HG03521 (cell line): Measurements from ENCODE around the gene WDR55.
"Not testable (repeated sequence)": the region's sequence is repeated elsewhere in the genome, so short reads cannot be mapped to it uniquely, and the experiment has no call there.

ENCODE experiments used
- ATAC-seq: cut with Tn5 transposase; IDR thresholded peaks from one replicate; pipeline ENCODE4 v1.9.1; 2021; ENCODE audit warnings: mild to moderate bottlenecking, moderate library complexity; ENCODE audit not compliant: unreplicated experiment

The WDR55 gene

DNA sequence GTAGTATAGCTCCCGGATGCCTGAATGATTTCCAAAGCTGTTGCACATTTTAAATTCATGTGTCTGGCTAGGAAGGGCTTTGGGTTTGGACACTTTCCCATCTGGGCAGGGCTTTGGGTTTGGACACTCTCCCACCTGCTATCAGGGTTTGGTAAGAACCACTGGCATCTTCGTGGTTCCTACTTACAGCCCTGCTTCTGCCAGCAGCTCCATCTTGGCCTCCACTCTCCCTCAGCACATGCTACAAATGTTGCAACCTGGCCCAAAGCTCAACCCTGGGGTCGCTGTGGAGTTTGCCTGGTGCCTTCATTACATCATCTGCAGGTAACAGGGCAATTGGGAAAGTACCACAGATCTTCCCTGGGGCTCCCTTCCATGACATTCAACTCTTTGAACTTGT, 22.0 kb upstream of the WDR55 start:
- ATAC-seq, result no peak

GRCh38 chr5:140647042-140647419, 17.7 kb upstream of the WDR55 start:
- ATAC-seq, result no peak

DNA sequence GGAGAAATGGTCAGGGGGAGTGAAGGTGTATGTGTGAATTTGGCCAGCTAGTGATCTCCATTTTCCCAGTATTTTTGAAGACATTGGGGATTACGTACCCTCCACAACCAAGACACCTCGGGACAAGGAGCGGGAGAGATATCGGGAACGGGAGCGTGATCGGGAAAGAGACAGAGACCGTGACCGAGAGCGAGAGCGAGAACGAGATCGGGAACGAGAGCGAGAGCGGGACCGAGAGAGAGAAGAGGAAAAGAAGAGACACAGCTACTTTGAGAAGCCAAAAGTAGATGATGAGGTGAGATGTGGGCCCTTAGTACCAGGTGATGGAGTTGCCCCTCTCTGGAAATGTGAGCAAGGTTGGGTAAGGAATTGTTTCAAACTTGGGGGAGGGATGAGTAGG, 5.8 kb upstream of the WDR55 start:
- ATAC-seq, result no peak

DNA sequence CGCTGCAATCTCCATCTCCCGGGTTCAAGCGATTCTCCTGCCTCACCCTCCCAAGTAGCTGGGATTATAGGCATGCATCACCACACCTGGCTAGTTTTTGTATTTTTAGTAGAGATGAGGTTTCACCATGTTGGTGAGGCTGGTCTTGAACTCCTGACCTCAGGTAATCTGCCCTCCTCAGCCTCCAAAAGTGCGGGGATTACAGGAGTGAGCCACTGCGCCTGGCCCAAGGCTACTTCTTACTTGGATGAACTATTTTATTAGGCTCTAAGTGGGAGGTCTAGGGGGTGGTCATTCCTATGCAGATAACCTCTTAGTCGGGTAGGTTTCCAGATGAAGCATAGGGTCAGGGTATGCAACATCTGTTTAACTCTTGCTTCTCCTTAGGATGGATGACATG, 4.3 kb upstream of the WDR55 start:
- not testable (repeated sequence) for ATAC-seq

- ATAC-seq, result no peak
Measured at GRCh38 chr5:140664030-140664358, 710 bp upstream of the WDR55 start.

GRCh38 chr5:140671035-140671434, 6.3 kb downstream of the WDR55 start:
- ATAC-seq, result not testable (repeated sequence)

DNA sequence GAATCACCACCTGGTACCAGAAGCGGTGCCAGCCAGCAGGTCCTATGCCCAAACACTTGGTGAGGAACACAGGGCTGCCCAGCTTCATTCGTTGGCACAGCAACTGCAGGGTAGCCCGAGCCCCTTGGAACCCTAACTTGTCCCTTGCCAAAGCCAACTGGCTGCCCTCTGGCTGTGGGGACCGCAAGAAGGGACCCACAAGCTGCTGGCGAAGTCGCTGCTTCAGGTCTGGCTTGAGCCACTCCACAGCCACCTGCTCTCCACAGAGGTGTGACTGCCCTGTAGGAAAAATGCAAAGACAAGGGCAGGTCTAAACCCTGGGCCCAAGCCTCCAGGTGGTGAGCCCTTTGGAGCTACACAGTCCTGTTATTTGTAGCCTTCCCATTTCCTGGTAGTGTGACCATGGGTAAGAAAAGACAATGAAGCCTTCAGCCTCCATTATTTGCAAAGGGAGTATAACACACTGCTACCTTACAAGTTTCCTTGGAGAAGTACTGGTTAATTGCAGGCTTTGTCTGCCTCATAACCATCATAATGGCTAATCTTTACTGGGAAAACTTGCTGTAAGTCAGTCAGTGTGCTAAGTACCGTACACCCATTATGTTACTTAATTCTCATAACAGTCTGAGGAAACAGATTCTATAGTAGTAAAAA, 6.9 kb downstream of the WDR55 start:
- ATAC-seq, result no peak

DNA sequence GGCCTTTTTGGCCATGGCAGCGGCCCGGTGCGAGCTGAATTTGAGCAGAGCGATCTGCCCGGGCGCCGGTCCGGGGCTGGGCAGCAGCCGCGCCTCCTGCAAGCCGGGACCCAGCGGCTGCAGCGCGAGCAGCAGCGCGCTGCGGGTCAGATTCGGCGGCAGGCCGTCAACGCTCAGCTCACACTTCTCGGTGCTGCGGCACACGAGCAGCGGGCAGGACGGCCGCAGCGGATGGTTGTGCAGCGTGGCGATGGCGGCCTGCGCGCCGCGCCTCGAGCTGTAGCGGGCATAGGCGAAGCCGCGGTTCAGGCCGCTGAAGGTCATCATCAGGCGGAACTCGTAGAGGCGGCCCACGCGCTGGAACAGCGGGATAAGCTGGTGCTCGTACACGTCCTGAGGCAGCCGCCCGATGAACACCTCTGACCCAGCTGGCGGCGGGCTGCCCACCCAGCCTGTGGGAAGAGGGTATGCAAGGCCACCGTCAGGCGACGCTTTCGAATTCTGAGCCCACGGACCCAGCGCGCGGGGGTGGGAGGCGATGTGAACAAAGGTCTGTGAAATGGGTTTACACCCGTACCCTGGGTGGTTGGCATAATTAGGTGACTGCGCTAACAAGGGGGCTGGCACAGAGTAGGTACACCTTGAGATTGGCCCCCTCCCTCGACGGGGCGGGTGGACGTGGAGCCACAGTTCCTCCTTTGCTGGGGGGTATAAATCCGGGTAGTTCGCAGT, 7.9 kb downstream of the WDR55 start:
- no peak for ATAC-seq

DNA sequence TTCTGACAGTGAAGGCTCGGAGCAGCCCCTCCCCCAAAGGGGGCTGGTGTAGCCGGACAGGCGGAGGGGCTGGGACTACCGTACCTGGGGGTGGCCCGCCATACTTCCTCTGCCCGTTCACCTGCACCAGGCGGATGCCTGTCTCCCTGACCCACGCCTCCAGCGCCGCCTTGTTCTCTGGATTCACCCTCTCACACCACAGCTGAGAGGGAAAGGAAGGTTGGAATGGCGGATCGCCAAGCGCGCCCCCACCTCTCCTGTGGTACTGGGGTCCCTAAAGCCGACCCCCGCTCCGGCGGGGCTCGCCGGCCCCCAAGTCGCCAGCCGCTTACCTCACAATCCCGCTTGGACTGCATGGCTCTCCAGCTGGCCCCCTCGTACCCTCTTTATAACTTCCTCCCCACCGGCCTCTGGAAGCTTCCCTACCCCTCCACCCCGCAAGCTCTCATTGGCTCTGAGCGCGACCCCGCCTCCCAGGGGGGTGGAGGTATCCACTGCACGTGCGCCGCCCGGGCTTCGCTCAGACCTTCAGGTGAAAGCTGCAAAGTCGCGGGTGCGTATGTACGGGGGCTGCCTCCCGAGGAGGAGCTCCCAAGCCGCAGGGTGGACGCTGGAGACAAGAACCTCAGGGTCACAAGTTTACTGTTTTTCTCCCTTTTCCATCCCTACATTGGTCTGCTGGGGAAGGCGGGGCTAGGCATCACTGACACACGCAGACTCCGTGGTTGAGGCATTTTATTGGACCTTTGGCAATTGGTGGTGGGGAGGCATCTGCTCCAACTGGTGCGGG, 8.7 kb downstream of the WDR55 start, which contains the start of gene DND1:
Gene DND1 (minus strand): TSS at position 390 of the 790 bp plus-strand sequence. CDS start 34 bp downstream, at position 356.
- no peak for ATAC-seq

DNA sequence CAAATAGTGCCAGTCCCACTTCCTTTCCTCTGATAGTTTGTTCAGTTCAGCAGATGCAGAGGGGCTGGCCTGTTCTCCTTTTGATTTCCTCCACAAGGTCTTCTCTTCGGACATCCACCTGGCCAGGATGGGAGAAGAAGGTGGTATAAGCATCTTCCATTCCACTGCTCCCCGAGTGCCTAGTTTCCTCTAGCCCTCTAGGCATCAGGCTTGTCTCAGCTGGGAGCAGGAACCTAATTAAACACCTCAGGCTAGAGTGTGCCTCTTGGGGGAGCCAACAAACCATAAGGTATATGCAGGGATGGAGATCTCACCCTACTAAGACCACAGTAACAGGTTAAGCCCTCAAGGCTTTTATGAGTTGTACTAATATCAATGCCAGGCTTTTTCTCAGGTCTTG, 9.5 kb downstream of the WDR55 start:
- ATAC-seq, result no peak

DNA sequence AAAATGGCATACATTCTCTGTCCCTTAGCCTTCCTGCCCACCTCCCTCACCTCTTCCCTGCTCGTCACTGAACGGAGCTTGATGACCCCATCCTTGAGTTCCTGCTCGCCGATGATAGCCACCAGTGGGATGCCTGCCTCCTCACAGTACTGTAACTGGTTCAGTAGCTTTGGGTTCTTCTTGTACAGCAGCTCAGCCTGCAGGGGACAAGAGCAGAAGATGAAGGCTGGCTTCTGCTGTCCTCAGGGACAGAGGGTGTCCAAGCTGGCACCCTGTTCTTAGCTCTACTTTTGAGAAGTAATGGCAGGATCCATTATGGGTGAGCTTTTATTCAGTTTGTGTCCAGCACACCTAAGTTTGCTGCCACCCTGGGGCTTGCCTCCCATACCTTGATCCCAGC, 9.9 kb downstream of the WDR55 start:
- no peak for ATAC-seq

- ATAC-seq, result peak; percentile 47
Measured at GRCh38 chr5:140677947-140678346, 13.2 kb downstream of the WDR55 start.

DNA sequence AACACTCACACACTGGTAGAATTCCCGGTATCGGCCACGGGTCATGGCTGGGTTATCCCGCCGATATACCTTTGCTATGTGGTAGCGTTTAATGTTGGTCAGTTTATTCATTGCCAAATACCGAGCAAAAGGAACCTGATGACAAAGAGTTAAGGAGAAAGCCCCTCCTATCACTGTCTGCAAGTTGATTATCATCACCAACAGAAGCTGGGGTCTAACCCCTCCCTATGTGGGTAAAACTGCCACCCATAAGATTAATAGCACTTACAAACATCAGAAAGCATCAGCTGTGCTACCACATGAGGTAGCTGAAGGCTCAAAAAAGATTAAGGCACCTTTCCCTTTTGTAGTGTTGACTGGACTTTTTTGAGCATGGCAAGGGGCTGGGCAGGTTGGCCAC, 14.3 kb downstream of the WDR55 start:
- ATAC-seq, result no peak

DNA sequence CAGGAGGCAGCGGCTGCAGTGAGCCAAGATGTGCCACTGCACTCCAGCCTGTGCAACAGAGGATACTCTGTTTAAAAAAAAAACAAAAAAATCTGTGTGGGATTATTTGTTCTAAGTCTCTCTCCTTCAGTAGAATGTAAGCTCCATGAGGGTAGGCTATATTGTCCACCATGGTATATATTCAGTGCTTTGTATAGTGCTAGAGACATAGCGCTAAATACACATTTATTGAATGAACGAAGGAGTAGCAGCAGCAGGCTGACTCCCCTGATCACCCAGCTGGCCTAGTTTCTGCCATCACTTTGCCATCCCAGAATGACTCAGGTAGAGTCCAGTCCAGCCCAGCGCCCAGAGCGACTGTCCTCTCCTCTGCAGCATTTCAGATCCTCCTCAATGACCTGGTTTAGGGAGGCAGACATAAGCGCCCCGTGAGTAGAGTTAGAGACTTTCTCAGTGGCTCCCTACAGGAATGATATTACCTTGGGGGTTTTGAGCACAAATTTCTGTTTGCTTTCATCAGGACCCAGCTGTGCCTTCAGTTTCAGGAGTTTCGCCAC, 25.8 kb downstream of the WDR55 start:
- ATAC-seq, result no peak

GRCh38 chr5:140690941-140691924, 26.5 kb downstream of the WDR55 start, which contains the start of the genes HARS1 and HARS2:
Gene HARS1, minus strand, starts transcription at chr5:140691370. Its CDS starts 66 bp downstream, at chr5:140691304.
Gene HARS2, plus strand, starts transcription at chr5:140691455. Its CDS starts 194 bp downstream, at chr5:140691649.
- ATAC-seq, result peak; percentile 98

GRCh38 chr5:140694276-140694675, 29.6 kb downstream of the WDR55 start:
- ATAC-seq, result no peak

DNA sequence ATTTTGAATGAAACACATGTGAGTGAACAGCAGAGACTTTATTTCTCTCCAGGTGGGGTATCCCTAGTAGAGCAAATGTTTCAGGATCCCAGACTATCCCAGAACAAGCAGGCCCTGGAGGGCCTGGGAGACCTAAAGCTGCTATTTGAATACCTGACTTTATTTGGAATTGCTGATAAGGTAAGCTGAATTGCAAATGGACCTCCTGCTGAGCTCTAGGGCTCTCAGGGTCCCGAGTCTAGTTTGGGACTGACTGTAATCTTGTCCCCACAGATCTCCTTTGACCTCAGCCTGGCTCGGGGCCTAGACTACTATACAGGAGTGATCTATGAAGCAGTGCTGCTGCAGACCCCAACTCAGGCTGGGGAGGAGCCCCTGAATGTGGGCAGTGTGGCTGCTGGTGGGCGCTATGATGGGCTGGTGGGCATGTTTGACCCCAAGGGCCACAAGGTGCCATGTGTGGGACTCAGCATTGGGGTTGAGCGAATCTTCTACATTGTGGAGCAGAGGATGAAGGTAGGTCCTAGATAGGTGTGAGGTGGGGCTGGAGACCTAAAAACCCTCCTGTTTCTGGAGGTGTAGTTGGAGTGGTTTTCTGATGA, 32.3 kb downstream of the WDR55 start:
- no peak for ATAC-seq

- ATAC-seq, result peak; percentile 96
Measured at GRCh38 chr5:140700177-140701144, 35.8 kb downstream of the WDR55 start, which contains the start of gene ZMAT2. Gene ZMAT2, plus strand, starts transcription at chr5:140700447. Its CDS starts 14 bp downstream, at chr5:140700461.
